ENCODE measurements around the gene CCL26.

GRCh38 chr7:75737856-75738603 lies 34.0 kb downstream of the CCL26 start:
- no peak for TF ChIP-seq CTCF (IDR thresholded peaks at IDR 0.05 in 8 of 11, conservative IDR thresholded peaks at IDR 0.05 in 3 of 11)
- TF ChIP-seq POLR2A (IDR thresholded peaks at IDR 0.05), result no peak
